Measurements from ENCODE around the gene CELSR1.
"Not testable (repeated sequence)": the region's sequence is repeated elsewhere in the genome, so short reads cannot be mapped to it uniquely, and the experiment has no call there.

The CELSR1 gene

GRCh38 chr22:46509416-46510089 lies 27.9 kb downstream of the CELSR1 start:
- no peak for DNase-seq

- DNase-seq: no peak
These were observed 28.9 kb downstream of the CELSR1 start for GRCh38 chr22:46508491-46508999.

GRCh38 chr22:46507451-46508425 lies 29.7 kb downstream of the CELSR1 start:
- DNase-seq: no peak

- DNase-seq: no peak
These were observed 32.8 kb downstream of the CELSR1 start for GRCh38 chr22:46504584-46504983.

- DNase-seq: no peak
These were observed 34.8 kb downstream of the CELSR1 start for GRCh38 chr22:46502440-46503175.

GRCh38 chr22:46501701-46502100 lies 35.7 kb downstream of the CELSR1 start:
- DNase-seq: no peak

GRCh38 chr22:46501265-46501664 lies 36.2 kb downstream of the CELSR1 start:
- not testable (repeated sequence) for DNase-seq

- no peak for DNase-seq
These were observed 37.2 kb downstream of the CELSR1 start for GRCh38 chr22:46500201-46500600.

- DNase-seq: no peak
These were observed 37.6 kb downstream of the CELSR1 start for GRCh38 chr22:46499805-46500189.

GRCh38 chr22:46491946-46492345 lies 45.5 kb downstream of the CELSR1 start:
- DNase-seq: no peak

- no peak for DNase-seq
These were observed 46.9 kb downstream of the CELSR1 start for GRCh38 chr22:46490538-46490937.

GRCh38 chr22:46486996-46487717 lies 50.3 kb downstream of the CELSR1 start:
- no peak for DNase-seq

GRCh38 chr22:46484861-46485595 lies 52.4 kb downstream of the CELSR1 start:
- DNase-seq: no peak

GRCh38 chr22:46484156-46484860 lies 53.1 kb downstream of the CELSR1 start:
- no peak for DNase-seq

GRCh38 chr22:46483353-46483752 lies 54.1 kb downstream of the CELSR1 start:
- no peak for DNase-seq

GRCh38 chr22:46482056-46482675 lies 55.3 kb downstream of the CELSR1 start:
- no peak for DNase-seq

- no peak for DNase-seq
These were observed 56.0 kb downstream of the CELSR1 start for GRCh38 chr22:46481386-46481785.

- no peak for DNase-seq
These were observed 57.0 kb downstream of the CELSR1 start for GRCh38 chr22:46480396-46480795.

- no peak for DNase-seq
These were observed 58.4 kb downstream of the CELSR1 start for GRCh38 chr22:46479046-46479445.

- DNase-seq: no peak
These were observed 59.3 kb downstream of the CELSR1 start for GRCh38 chr22:46478083-46478551.
